Left lobe of liver (tissue), 2 donors: Measurements from ENCODE around the gene NPFF. TPM values are rescaled to one million over a fixed set of nuclear protein-coding genes. Genes with fewer than 3 reads are reported as not detected.

Experiments used
- ATAC-seq: fragments of 200-7000 bp; cut with Tn5 transposase; one replicate; pipeline ENCODE4 v1.9.1; 2020; ENCODE audit warnings: mild to moderate bottlenecking, moderate library complexity
- DNase-seq: peaks from one replicate; pipeline ENCODE4 v3.0.0-alpha.2; 2020; ENCODE audit warnings: low spot score
- total RNA-seq: library from RNA; stranded (reverse); gene quantifications from one replicate; pipeline ENCODE4 v1.2.1, GENCODE V29; 2021
- donor health status: DM: no; HTN: no; CAD: no; lungs with moderate emphysema.
- donor health status: DM: no; HTN: yes; CAD: no.

NPFF gene
- total RNA-seq, 1 donor from 2014 or later = not detected

- DNase-seq = no peak
- no peak for ATAC-seq
Observed at GRCh38 chr12:53514628-53515290, 7.5 kb upstream of the NPFF start.

GRCh38 chr12:53513712-53514410 lies 6.6 kb upstream of the NPFF start:
- ATAC-seq = peak; percentile 68
- no peak for DNase-seq

- ATAC-seq (peak; percentile 16), DNase-seq (no peak)
Observed at GRCh38 chr12:53510181-53510812, 3.0 kb upstream of the NPFF start.

GRCh38 chr12:53508534-53509170 lies 1.4 kb upstream of the NPFF start:
- peak; percentile 90 for ATAC-seq
- DNase-seq = peak; percentile 82

- no peak for DNase-seq
- ATAC-seq = no peak
Observed at GRCh38 chr12:53507603-53507885, 260 bp upstream of the NPFF start.

GRCh38 chr12:53506450-53506785 lies 866 bp downstream of the NPFF start:
- DNase-seq (no peak), ATAC-seq (no peak)

- DNase-seq (no peak), ATAC-seq (no peak)
Observed at GRCh38 chr12:53505555-53506449, 1.5 kb downstream of the NPFF start.

GRCh38 chr12:53505086-53505485 lies 2.2 kb downstream of the NPFF start:
- DNase-seq = no peak

GRCh38 chr12:53504004-53504920 lies 3.0 kb downstream of the NPFF start:
- ATAC-seq (no peak), DNase-seq (no peak)

More at GRCh38 chr12:53505086-53505485, 2.2 kb downstream of the NPFF start:
- no peak for ATAC-seq

GRCh38 chr12:53502983-53503728 lies 4.1 kb downstream of the NPFF start:
- no peak for ATAC-seq
- no peak for DNase-seq

- ATAC-seq = no peak
- no peak for DNase-seq
Observed at GRCh38 chr12:53502331-53502730, 5.0 kb downstream of the NPFF start.

GRCh38 chr12:53501615-53502181 lies 5.6 kb downstream of the NPFF start:
- ATAC-seq = no peak
- DNase-seq = no peak

- peak; percentile 98 for DNase-seq
- peak; percentile 81 for ATAC-seq
Observed at GRCh38 chr12:53500776-53501614, 6.3 kb downstream of the NPFF start, which contains the start of gene TARBP2. TARBP2 (plus strand) TSS chr12:53501283; CDS start chr12:53501409, 126 bp downstream.

- no peak for DNase-seq
- ATAC-seq = no peak
Observed at GRCh38 chr12:53500142-53500775, 7.0 kb downstream of the NPFF start.

GRCh38 chr12:53499266-53500141 lies 7.8 kb downstream of the NPFF start, which contains the start of gene MAP3K12:
MAP3K12 (minus strand) TSS chr12:53499458; CDS start chr12:53487391, 12,067 bp downstream.
- DNase-seq (no peak), ATAC-seq (no peak)

GRCh38 chr12:53498235-53498630 lies 9.1 kb downstream of the NPFF start:
- ATAC-seq (no peak), DNase-seq (no peak)
